Stimulated activated CD8-positive, alpha-beta memory T cell treated with anti-CD3 and anti-CD28 coated beads, Interleukin-4, amount 100 ng/mL, for 4 hours (primary cell): Measurements from ENCODE around the gene B3GAT1.
"Not testable (repeated sequence)": the region's sequence is repeated elsewhere in the genome, so short reads cannot be mapped to it uniquely, and the experiment has no call there.

Experiments used
- DNase-seq, 2 donors: peaks; one replicate each; pipeline ENCODE4 v3.0.0-alpha.2; 2020; ENCODE audit warnings: low read depth in 2 of 2, low spot score in 1 of 2

The B3GAT1 gene

DNA sequence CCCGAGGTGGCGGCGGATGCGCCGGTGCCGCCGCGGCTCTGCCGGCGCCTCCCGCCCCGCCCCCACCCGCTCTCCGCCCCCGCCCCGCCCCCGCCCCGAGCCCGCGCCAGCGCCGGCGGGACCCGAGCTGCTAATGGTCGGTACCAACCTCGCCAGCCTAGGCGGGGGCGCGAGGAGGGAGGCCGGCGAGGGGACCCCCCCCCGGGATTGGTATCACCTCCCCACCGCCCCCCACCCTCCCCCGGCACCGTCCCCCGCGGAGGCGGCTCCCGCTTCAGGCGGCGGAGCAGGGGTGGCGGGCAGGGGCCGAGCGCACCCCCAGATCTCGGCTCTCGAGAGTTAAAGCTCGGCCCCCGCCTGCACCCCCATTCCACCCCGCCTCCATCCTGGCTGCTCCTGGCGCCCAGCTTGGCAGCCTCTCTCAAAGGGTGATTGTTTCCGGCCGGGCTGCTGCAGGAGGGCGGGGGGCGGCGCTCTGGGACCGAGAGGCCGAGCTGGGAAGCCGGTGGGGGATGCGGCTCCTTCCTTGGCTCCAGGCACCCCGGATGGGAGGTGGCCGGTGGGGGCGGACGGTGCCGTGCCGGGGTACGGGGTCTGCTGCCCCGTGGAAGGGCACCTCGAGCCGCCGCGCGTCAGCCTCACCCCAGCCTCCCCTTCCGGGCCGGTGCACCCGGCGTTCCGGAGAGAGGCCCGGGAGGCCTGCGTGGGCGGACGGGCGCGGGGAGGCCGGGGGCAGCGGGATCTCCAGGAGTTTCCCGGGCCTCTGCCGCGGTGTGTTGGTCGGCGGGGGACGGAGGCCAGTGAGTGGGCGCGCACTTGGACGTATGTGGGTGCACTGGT is at the start of gene B3GAT1:
Gene B3GAT1 (minus strand): TSS at position 40 of the 840 bp plus-strand sequence. CDS start 24,583 bp downstream, outside the sequence.
- DNase-seq: no peak

GRCh38 chr11:134461621-134462020 is 49.6 kb upstream of the B3GAT1 start:
- no peak for DNase-seq

GRCh38 chr11:134460881-134461280 is 48.8 kb upstream of the B3GAT1 start:
- DNase-seq: no peak

DNA sequence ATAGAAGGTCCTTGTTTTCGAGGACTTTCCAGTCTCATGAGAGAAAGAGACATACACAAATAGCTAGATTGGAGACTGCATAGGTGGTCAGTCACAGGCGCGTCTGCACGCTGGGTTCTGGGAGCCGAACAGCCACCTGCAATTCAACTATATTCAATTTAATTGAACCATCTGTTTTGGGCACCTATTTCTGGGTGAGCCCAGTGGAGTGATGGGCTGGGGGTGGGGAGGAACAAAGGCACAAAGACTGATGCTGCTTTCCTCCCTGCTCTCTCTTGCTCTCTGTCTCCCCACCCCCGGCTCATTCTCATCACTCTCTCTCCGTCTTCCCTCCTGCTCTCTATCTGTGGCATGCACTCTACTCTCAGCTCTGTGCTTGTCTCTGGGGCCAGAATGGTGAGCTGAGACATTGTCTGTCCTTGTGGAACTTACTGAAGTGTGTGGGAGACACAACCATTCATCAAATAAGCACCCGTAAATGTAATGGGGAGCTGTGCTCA is 48.1 kb upstream of the B3GAT1 start:
- DNase-seq: no peak

DNA sequence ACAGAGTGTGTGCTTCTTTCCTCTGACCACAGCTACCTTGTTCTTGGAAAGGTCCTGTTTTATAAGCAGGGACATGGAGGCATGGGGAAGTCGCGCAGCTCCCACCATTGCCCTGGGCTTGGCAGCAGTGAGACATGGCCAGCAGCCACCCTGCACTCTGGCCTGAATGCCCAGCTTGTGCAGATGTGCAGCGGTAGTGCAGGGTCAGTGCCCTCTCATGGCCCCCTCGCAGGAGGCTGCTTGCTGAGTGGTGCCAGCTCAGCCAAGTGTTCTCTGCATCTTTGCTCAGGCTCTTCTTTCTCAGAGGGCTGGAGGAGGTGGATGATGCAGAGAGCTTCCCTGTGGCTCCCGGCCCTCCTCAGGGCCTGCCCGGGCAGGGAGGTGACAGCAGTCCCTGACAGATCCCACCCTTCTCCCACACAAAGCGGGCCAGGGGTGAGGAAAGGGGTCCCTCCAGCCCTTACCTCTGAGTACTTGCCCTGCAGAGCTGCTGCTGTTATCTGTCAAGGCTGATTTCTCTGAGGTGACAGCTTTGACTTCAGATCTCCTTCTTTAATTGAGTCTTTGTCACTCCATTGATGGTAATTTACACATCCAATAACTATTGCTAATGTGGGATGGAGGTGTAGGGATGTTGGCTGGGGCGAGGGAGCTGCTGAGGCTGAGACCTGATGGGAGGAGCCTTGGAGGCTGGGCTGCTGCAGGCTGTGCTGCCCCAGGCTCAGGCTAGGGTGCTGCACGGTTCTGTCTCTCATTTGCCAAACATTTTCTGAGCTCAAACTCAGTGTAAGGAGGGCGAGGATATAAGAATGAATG is 47.4 kb upstream of the B3GAT1 start:
- no peak for DNase-seq

- not testable (repeated sequence) for DNase-seq
Measured at GRCh38 chr11:134457411-134458007, 45.5 kb upstream of the B3GAT1 start.

DNA sequence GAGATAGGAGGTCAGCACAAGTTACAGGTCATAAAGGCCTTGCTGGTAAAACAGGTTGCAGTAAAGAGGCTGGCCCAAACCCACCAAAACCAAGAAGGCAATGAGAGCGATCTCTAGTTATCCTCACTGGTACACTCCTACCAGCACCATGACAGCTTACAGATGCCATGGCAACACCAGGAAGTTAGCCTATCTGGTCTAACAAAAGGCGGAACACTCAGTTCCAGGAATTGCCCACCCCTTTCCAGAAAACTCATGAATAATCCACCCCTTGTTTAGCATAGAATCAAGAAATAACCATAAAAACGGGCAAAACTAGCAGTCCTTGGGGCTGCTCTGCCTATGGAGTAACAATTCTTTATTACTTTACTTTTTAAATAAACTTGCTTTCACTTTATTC is 43.5 kb upstream of the B3GAT1 start:
- no peak for DNase-seq

GRCh38 chr11:134454146-134454690 is 42.2 kb upstream of the B3GAT1 start:
- DNase-seq: no peak

DNA sequence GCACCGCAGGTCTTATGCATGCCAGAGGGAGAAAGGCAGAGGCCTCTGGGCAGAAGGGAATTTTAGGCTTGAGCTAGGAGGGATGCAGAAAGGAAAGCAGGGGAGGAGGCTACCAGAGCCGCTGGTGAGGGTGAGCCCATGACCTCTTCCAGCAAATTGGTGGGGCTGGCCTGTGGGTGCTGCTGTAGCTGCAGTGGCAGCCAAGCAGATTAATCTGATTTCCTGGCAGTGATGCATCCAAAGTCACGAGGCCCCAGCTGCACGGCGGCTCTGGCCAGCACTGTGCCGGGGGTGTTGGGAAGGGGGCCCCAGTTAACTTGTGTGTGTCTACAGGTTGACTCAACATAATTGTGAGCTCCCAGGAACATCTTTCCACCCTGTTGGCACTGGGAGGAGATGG is 41.4 kb upstream of the B3GAT1 start:
- no peak for DNase-seq

- no peak for DNase-seq
Measured at GRCh38 chr11:134452838-134453155, 40.8 kb upstream of the B3GAT1 start.

DNA sequence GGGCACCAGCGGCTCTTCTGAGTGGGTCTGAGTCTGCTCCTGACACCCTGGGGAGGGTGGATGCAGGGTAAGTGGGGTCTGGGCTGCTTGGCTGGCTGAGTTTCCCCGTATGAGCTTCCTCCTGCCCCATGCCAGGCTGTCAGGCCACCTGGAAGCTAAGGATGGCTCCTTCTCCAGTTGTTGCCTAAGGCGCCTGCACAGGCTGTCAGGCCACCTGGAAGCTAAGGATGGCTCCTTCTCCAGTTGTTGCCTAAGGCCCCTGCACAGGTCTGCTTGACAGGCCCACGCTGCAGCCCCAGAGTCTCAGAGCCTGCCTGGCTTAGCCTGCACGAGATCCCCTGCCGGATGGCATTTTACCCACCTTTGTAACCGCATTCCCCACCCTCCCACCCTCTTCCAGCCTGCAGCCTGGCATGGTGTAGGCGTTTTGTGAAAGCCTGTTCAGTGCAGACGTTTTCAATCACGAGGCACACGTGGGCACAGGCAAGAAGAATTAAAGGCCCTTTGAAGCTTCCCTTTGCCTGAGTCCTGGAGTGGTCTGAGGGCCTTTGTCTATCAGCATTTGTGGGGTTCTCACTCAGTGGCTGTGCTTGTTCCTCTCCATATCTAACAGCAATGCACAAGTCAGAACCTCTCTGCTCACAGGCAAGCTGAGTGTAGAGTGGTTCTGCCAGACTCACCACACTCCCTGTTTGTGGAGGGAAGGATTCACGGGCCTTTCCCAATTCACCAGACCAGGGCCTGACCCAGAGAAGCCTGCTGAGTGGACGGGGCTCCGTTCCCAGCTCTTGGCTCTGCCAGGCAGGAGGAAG is 40.2 kb upstream of the B3GAT1 start:
- DNase-seq: no peak

GRCh38 chr11:134450186-134450585 is 38.1 kb upstream of the B3GAT1 start:
- DNase-seq: no peak

DNA sequence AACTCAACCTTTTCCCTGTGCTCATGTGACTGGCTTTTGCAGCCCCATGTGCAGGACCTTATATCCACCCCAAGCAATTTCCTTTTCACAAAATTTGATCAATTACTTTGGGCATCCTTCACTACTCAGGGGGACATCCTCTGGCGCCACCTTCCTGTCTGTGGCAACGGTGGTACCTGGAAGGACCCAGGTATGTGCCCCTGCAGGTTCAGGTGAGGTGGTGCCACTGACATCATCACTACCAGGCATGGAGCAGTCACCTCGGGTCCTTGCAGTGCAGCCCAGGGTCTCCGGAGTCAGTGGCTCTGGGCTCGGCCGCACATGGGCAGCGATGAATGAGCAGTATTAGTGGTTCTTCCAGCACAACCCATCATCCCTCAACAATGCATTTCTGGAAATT is 37.7 kb upstream of the B3GAT1 start:
- DNase-seq: no peak

DNA sequence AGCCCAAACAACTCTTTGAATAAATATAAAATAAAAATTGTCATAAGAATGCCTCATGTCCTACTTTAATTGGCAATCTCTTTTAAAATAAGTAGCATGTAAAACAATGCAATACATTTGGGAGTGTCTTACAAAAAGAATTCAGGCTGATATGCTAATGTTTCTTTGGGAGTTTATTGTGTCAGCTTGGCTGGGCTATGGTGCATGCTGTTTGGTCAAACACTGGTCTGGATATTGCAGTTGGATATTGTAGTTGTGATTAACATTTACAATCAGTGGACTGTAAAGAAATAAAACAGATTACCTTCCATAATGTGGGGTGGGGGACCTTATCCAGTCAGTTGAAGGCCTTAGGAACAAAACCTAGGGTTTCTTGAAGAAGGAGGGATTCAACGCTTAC is 37.0 kb upstream of the B3GAT1 start:
- DNase-seq: no peak

DNA sequence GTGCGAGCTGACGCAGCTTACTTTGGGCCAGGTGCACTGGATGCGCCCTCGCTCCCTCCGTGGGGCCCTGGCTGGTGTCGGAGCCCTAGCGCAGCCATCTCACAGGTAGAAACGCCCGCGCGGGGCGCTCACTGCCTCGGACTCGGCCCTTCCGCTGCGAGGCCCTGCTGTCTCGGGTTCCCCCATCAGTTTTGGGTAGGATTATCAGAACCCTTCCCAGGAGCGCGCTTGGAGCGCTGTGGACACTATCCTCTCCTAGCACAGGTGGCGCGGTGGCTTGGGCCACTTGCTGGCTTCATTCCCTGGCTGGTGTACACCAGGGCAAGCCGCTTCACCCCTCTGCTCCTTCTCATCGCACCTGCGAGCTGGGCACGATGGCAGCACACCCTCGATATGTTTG is 35.7 kb upstream of the B3GAT1 start:
- DNase-seq: no peak

DNA sequence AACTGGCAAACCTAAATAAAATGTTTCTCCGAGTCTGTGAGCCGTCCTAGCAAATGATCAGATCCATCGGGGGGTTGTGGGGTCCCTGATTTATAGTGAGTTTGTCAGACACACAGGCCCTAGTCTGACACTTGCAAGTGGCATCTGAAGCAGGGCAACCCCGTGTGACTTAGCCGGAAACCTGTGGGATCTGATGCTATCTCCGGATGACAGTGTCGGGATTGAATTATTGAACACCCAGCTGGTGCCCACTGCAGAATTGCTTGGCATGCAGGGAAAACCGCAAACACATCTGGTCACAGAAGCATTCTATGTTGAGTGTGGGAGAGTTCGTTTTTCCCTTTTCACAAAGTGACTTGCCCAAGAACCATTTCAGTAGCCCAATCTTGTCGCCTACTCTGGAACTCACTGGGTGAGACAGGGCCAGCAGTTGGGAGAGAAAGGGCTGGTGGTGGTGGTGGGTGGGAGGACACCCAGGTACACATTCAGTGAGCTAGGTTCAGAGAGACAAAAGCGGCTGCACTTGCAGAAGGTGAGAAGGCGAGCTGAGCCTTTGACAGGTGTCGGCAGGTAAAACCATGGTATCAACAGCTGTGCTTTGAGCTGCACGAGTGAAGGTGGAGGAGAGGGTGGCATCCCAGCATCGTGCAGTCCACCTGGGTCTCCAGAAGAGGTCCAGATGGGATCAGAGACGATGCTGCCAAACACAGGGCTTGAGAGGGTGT is 33.7 kb upstream of the B3GAT1 start:
- DNase-seq: no peak

DNA sequence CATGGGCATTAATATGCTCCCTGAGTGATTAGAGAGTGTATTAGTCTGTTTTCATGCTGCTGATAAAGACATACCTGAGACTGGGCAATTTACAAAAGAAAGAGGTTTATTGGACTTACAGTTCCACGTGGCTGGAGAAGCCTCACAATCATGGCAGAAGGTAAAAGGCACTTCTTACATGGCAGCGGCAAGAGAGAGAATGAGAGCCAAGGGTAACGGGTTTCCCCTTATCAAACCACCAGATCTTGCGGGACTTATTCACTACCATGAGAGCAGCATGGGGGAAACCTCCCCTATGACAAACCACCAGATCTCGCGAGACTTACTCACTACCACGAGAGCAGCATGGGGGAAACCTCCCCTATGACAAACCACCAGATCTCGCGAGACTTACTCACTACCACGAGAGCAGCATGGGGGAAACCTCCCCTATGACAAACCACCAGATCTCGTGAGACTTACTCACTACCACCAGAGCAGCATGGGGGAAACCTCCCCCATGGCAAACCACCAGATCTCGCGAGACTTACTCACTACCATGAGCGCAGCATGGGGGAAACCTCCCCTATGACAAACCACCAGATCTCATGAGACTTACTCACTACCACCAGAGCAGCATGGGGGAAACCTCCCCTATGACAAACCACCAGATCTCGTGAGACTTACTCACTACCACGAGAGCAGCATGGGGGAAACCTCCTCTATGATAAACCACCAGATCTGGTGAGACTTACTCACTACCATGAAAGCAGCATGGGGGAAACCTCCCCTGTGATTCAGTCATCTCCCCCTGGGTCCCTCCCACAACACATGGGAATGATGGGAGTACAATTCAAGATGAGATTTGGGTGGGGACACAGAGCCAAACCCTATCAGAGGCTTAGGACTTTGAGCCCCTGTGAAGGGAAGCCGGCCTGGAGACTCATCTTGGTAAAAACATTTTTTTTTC is 32.4 kb upstream of the B3GAT1 start:
- DNase-seq: not testable (repeated sequence)

DNA sequence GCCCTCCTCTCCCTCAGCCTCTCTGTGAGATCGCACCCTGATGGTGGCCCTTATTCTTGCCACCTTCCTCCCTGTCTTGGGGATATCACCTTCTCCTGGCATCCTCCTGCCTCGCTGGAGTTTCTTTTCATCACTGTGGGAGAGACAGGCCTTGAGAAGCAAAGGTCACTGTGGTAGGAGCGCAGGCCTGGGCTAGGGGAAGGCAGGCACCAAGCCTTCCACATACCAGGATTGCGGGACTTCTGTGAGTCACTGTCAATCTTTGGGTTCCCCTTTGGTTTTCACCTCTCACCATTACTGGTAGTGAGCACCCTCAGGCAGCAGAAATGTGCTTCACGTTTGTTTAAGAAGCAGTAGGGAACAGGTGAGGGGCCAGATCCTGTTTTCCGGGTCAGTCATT is 31.2 kb upstream of the B3GAT1 start:
- DNase-seq: no peak

DNA sequence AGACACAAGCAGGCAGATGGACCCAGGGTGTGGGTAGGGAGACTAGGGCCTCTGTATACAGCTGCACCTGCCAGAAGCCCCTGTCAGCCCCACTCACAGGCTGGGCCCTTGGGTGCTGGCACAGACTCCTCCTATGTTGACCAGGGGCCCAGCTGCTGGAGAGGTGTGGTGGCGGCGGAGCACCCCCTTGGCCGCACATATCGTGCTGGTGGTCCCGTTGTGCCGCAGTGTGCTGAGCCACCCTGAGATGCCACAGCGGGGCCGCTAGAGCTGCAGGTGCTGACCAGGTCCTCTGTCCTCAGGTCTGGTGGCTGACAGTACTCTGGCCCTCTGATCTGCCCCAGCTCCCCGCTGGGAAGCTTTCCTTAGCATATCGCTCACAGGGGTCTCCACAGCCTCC is 30.2 kb upstream of the B3GAT1 start:
- no peak for DNase-seq
